NT2/D1 (cell line): Measurements from ENCODE around the gene NSRP1.
A peak's percentile ranks its signal among the peaks of the same experiment; 100 is the strongest.

ENCODE experiments used
- DNase-seq: peaks from one replicate; pipeline ENCODE4 v3.0.0-alpha.2; 2011; ENCODE audit warnings: low read depth, low spot score
- H3K27me3 ChIP-seq: 2 replicates; pipeline ENCODE4 v1.6.0; 2011; ENCODE audit warnings: mild to moderate bottlenecking; ENCODE audit not compliant: insufficient read length, insufficient read depth
- H3K36me3 ChIP-seq: 2 replicates; pipeline ENCODE4 v1.6.1; 2011; ENCODE audit warnings: mild to moderate bottlenecking, low read length, mixed read lengths; ENCODE audit not compliant: insufficient read depth, insufficient read length
- H3K4me1 ChIP-seq: 2 replicates; pipeline ENCODE4 v1.5.1; 2011; ENCODE audit not compliant: insufficient read depth, insufficient read length
- H3K4me3 ChIP-seq: 2 replicates; pipeline ENCODE4 v1.5.1; 2011; ENCODE audit warnings: low read depth; ENCODE audit not compliant: insufficient read length
- H3K9ac ChIP-seq: 2 replicates; pipeline ENCODE4 v1.6.0; 2011; ENCODE audit warnings: low read depth; ENCODE audit not compliant: insufficient read length
- H3K9me3 ChIP-seq: 2 replicates; pipeline ENCODE4 v1.5.1; 2011; ENCODE audit warnings: mild to moderate bottlenecking, low read length; ENCODE audit not compliant: insufficient read depth
- SUZ12 ChIP-seq: IDR thresholded peaks from 2 replicates; pipeline ENCODE4 v1.6.1; 2011; ENCODE audit not compliant: insufficient read length, insufficient read depth; ENCODE audit errors: extremely low read depth
- YY1 ChIP-seq: IDR thresholded peaks from 2 replicates; pipeline ENCODE4 v1.6.1; 2011; ENCODE audit not compliant: insufficient read length, insufficient read depth
- ZNF274 ChIP-seq: IDR thresholded peaks from 2 replicates; pipeline ENCODE4 v1.6.1; 2011; ENCODE audit warnings: mild to moderate bottlenecking, low read depth, low read length

The NSRP1 gene

GRCh38 chr17:30235386-30236296 is 119.0 kb downstream of the NSRP1 start, which contains the start of gene SLC6A4:
Gene SLC6A4 (minus strand): TSS chr17:30235697. CDS start chr17:30221958, 13,739 bp downstream.
- Histone ChIP-seq H3K36me3 (no peaks in the 10 kb centered on the region), H3K27me3 (peaks cover 69% of the 10 kb centered on the region), H3K9me3 (peaks cover 8% of the 10 kb centered on the region; the same call in 1 of the 2 replicates), H3K9ac (peak within 1 kb of the TSS; percentile 50), H3K4me3 (peak within 1 kb of the TSS; percentile 32), H3K4me1 (peaks cover 9% of the 10 kb centered on the region)
- no peak for TF ChIP-seq YY1
- no peak for TF ChIP-seq ZNF274
- TF ChIP-seq SUZ12 = no peak
- DNase-seq = no peak
